NT2/D1 (cell line): ENCODE measurements around the gene TEX36.

Source experiments
- SUZ12 ChIP-seq: IDR thresholded peaks from 2 replicates; pipeline ENCODE4 v1.6.1; 2011; ENCODE audit not compliant: insufficient read length, insufficient read depth; ENCODE audit errors: extremely low read depth
- YY1 ChIP-seq: IDR thresholded peaks from 2 replicates; pipeline ENCODE4 v1.6.1; 2011; ENCODE audit not compliant: insufficient read length, insufficient read depth
- ZNF274 ChIP-seq: IDR thresholded peaks from 2 replicates; pipeline ENCODE4 v1.6.1; 2011; ENCODE audit warnings: mild to moderate bottlenecking, low read depth, low read length

DNA sequence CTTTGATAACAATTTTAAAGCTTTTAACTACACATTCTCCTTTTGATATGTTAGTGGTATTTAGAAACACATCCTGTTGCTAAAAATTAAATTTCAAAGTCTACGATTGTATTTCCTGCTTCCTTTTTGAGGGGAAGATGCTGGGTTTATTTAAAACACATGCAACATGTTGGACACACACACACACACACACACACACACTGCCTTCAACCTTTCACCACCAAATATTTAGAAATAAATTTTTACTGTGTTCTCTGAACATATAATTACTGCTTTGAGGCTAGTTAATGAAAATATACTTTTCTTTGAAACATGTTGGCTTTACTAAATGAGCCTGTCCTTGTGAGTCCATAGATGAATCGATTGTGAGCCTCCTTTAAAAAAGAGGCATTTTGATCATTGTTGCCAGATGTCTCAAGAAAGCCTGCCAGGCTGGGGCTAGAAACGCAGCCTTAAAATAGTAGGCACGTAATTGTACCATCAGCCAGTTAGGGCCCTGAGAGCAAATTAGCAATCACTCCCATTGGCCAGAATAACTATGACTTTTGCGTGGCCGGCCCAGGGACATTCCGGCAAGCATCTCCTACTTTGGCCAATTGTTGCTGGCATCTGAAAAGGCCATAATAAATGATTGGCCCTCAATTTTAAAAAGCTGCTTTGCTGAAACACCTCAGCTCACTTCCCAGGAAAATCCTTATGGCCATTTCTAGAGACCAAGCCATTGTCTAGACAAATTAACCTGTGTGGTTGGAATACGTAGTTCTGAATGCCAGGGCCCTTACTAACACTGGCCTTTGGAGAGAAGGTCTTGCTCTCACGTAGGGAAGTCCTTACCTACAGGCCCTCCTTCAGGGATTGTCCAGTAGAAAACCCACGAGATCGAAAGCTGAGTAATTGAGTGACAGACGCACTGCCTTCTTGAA, 9.9 kb upstream of the TEX36 start:
- TF ChIP-seq ZNF274 (no peak), SUZ12 (no peak), YY1 (no peak)
